Esophagus squamous epithelium (tissue), 5 donors: ENCODE measurements around the gene VTN. TPM values are rescaled to one million over a fixed set of nuclear protein-coding genes. Genes with fewer than 3 reads are reported as not detected.

Experiments used
- DNase-seq: peaks from one replicate; lab custom pipeline; 2025; lab: John Stamatoyannopoulos, UW
- H3K27ac ChIP-seq, 4 donors: fragments of 200-600 bp; sonication (generic); one replicate each; pipeline ENCODE4 v1.5.1; 2016 to 2019; ENCODE audit warnings: mild to moderate bottlenecking in 1 of 4
- H3K27me3 ChIP-seq, 4 donors: fragments of 200-600 bp; sonication (generic); 1 replicate in 3 of 4; 2 replicates in 1 of 4; pipeline versions ENCODE4 v1.5.1 to v1.6.0; 2017 to 2021; ENCODE audit warnings: antibody characterized with exemption in 1 of 4
- H3K36me3 ChIP-seq, 3 donors: fragments of 200-600 bp; sonication (generic); one replicate each; pipeline ENCODE4 v1.5.1; 2016 to 2019
- H3K4me1 ChIP-seq, 3 donors: fragments of 200-600 bp; sonication (generic); one replicate each; pipeline ENCODE4 v1.5.1; 2017 to 2019
- H3K4me3 ChIP-seq, 4 donors: fragments of 200-600 bp; sonication (generic); 1 replicate in 3 of 4; 2 replicates in 1 of 4; pipeline ENCODE4 v1.5.1; 2016 to 2019; ENCODE audit warnings: mild to moderate bottlenecking in 2 of 4, moderate library complexity in 1 of 4
- H3K9me3 ChIP-seq, 3 donors: fragments of 200-600 bp; sonication (generic); one replicate each; pipeline ENCODE4 v1.5.1; 2016 to 2019
- CTCF ChIP-seq, 6 experiments: fragments of 450-650 bp in 4 of 6; fragments of 200-600 bp in 2 of 6; sonication (generic) in 2 of 6; IDR thresholded peaks; one replicate each; pipeline ENCODE4 v1.5.1; 2016 to 2019; ENCODE audit warnings: antibody characterized with exemption in 6 of 6, mild to moderate bottlenecking in 4 of 6, moderate library complexity in 4 of 6
- POLR2A ChIP-seq, 4 donors: fragments of 450-650 bp; IDR thresholded peaks; one replicate each; pipeline ENCODE4 v1.6.1; 2017; ENCODE audit warnings: antibody characterized with exemption in 4 of 4, mild to moderate bottlenecking in 4 of 4, moderate library complexity in 3 of 4
- WGBS, 2 donors: methylation state at CpG; one replicate each; pipeline ENCODE4 v1.1.5; 2018; 5-methylcytosine and 5-hydroxymethylcytosine counted together
- intact Hi-C: fragments of 100-400 bp; cut with DNase I; formaldehyde crosslinking; loops from one replicate; pipeline ENCODE4 v1.15.0; 2022
- total RNA-seq, 4 donors: library from RNA; depleted of rRNA; stranded (reverse); fragments of >200 nt; gene quantifications; one replicate each; pipeline ENCODE4 v1.1.0, GENCODE V29; 2016
- donor health status: DM: yes; HTN: yes; CAD: no.

The VTN gene
- total RNA-seq, 4 donors from 2014 or later, result 0.19 TPM; not detected in 3

GRCh38 chr17:28412099-28412498, 42.0 kb upstream of the VTN start:
- intact Hi-C loops, result no loop called here
- Histone ChIP-seq H3K9me3 (no peaks in the 10 kb centered on the region), H3K4me1 (peaks cover 0 to 9% (median 2%) of the 10 kb centered on the region in 3 donors), H3K27ac (no peak overlapping the region), H3K36me3 (no peaks in the 10 kb centered on the region), H3K4me3 (no peak overlapping the region), H3K27me3 (peaks cover 0 to 27% (median 0%) of the 10 kb centered on the region in 4 donors)
- WGBS, 2 donors, result 57 to 72% methylated on average over 3 of the region's 3 CpGs
- DNase-seq, result no peak
- TF ChIP-seq CTCF (IDR thresholded peaks at IDR 0.05) (no peak), POLR2A (IDR thresholded peaks at IDR 0.05) (no peak)

- no peak overlapping the region for H3K27ac ChIP-seq
- intact Hi-C loops, result no loop called here
- peaks cover 12 to 37% (median 18%) of the 10 kb centered on the region in 3 donors for H3K4me1 ChIP-seq
- H3K36me3 ChIP-seq, result peaks cover 0 to 2% (median 0%) of the 10 kb centered on the region in 3 donors
- no peak overlapping the region for H3K4me3 ChIP-seq
- WGBS, 2 donors, result 78 to 82% methylated on average over 1 of the region's 1 CpG
- H3K27me3 ChIP-seq, result peaks cover 0 to 4% (median 0%) of the 10 kb centered on the region in 4 donors
- no peak for TF ChIP-seq CTCF (IDR thresholded peaks at IDR 0.05)
- TF ChIP-seq POLR2A (IDR thresholded peaks at IDR 0.05), result no peak
- no peaks in the 10 kb centered on the region for H3K9me3 ChIP-seq
- no peak for DNase-seq
Measured at GRCh38 chr17:28407974-28408306, 37.8 kb upstream of the VTN start.

- Histone ChIP-seq H3K9me3 (no peaks in the 10 kb centered on the region), H3K4me3 (no peak overlapping the region), H3K36me3 (peaks cover 0 to 7% (median 0%) of the 10 kb centered on the region in 3 donors), H3K4me1 (peaks cover 12 to 37% (median 18%) of the 10 kb centered on the region in 3 donors), H3K27me3 (no peaks in the 10 kb centered on the region), H3K27ac (no peak overlapping the region)
- intact Hi-C loops, result no loop called here
- 64 to 67% methylated on average over 4 of the region's 5 CpGs for WGBS, 2 donors
- TF ChIP-seq CTCF (IDR thresholded peaks at IDR 0.05) (no peak), POLR2A (IDR thresholded peaks at IDR 0.05) (no peak)
- DNase-seq, result no peak
Measured at GRCh38 chr17:28407130-28407973, 37.2 kb upstream of the VTN start.

GRCh38 chr17:28406473-28406814, 36.3 kb upstream of the VTN start:
- Histone ChIP-seq H3K4me3 (peak overlapping the region; percentile 51 to 94 (median 65)), H3K9me3 (no peaks in the 10 kb centered on the region), H3K27ac (peak overlapping the region in 2 of 4 donors; percentile 29 to 62), H3K36me3 (peaks cover 0 to 10% (median 0%) of the 10 kb centered on the region in 3 donors), H3K4me1 (peaks cover 12 to 37% (median 18%) of the 10 kb centered on the region in 3 donors), H3K27me3 (no peaks in the 10 kb centered on the region)
- DNase-seq, result no peak
- TF ChIP-seq POLR2A (IDR thresholded peaks at IDR 0.05) (no peak), CTCF (IDR thresholded peaks at IDR 0.05) (no peak)
- intact Hi-C loops, result no loop called here
- 23 to 37% methylated on average over 9 of the region's 9 CpGs for WGBS, 2 donors
